ENCODE results near the gene CNGA4.

The CNGA4 gene

GRCh38 chr11:6263662-6264061 is 24.8 kb downstream of the CNGA4 start:
- Histone ChIP-seq H2AFZ (ENCODE audit: low read length) (no peak overlapping the region), H3K4me1 (ENCODE audit: low read length) (no peaks in the 10 kb centered on the region), H3K27ac (ENCODE audit: low read length) (no peak overlapping the region), H3K27me3 (replicated peaks; ENCODE audit: insufficient read depth, low read length) (no peaks in the 10 kb centered on the region; the same call in 1 of the 2 replicates), H3K4me3 (ENCODE audit: low read length) (no peak overlapping the region), H3K79me2 (ENCODE audit: low read length) (no peaks in the 10 kb centered on the region), H3K9me2 (replicated peaks; ENCODE audit: insufficient read depth, low read length) (no peaks in the 10 kb centered on the region), H3K9me3 (replicated peaks; ENCODE audit: insufficient read depth, low read length) (no peaks in the 10 kb centered on the region), H4K20me1 (ENCODE audit: insufficient read depth, low read length) (no peaks in the 10 kb centered on the region), H3K36me3 (replicated peaks; ENCODE audit: insufficient read depth, low read length) (no peaks in the 10 kb centered on the region), H3K4me2 (ENCODE audit: low read depth, low read length) (no peak overlapping the region), H3F3A (ENCODE audit: insufficient read depth, low read length) (no peaks in the 10 kb centered on the region), H3K9ac (ENCODE audit: low read length) (no peak overlapping the region)
- DNase-seq: no peak
- TF ChIP-seq EZH2 (optimal IDR thresholded peaks at IDR 0.05; ENCODE audit: low read depth, low read length) (no peak), EZH2phosphoT487 (IDR thresholded peaks at IDR 0.05; ENCODE audit: low read length) (no peak), CTCF (IDR thresholded peaks at IDR 0.05; ENCODE audit: low read length) (no peak)

GRCh38 chr11:6268820-6269219 is 29.9 kb downstream of the CNGA4 start:
- TF ChIP-seq EZH2 (optimal IDR thresholded peaks at IDR 0.05; ENCODE audit: low read depth, low read length): no peak
- TF ChIP-seq EZH2phosphoT487 (IDR thresholded peaks at IDR 0.05; ENCODE audit: low read length): no peak
- no peak for TF ChIP-seq CTCF (IDR thresholded peaks at IDR 0.05; ENCODE audit: low read length)
- H3K9ac ChIP-seq (ENCODE audit: low read length): no peak overlapping the region
- H3K27me3 ChIP-seq (replicated peaks; ENCODE audit: insufficient read depth, low read length): no peaks in the 10 kb centered on the region
- no peaks in the 10 kb centered on the region for H3F3A ChIP-seq (ENCODE audit: insufficient read depth, low read length)
- no peak overlapping the region for H3K27ac ChIP-seq (ENCODE audit: low read length)
- no peak overlapping the region for H2AFZ ChIP-seq (ENCODE audit: low read length)
- no peaks in the 10 kb centered on the region for H3K4me1 ChIP-seq (ENCODE audit: low read length)
- no peaks in the 10 kb centered on the region for H3K9me3 ChIP-seq (replicated peaks; ENCODE audit: insufficient read depth, low read length)
- no peaks in the 10 kb centered on the region for H4K20me1 ChIP-seq (ENCODE audit: insufficient read depth, low read length)
- no peaks in the 10 kb centered on the region for H3K79me2 ChIP-seq (ENCODE audit: low read length)
- no peak overlapping the region for H3K4me2 ChIP-seq (ENCODE audit: low read depth, low read length)
- H3K4me3 ChIP-seq (ENCODE audit: low read length): no peak overlapping the region
- no peak for DNase-seq
- no peaks in the 10 kb centered on the region for H3K36me3 ChIP-seq (replicated peaks; ENCODE audit: insufficient read depth, low read length)
- no peaks in the 10 kb centered on the region for H3K9me2 ChIP-seq (replicated peaks; ENCODE audit: insufficient read depth, low read length)

GRCh38 chr11:6269994-6270393 is 31.1 kb downstream of the CNGA4 start:
- TF ChIP-seq CTCF (IDR thresholded peaks at IDR 0.05; ENCODE audit: low read length): no peak
- TF ChIP-seq EZH2 (optimal IDR thresholded peaks at IDR 0.05; ENCODE audit: low read depth, low read length): no peak
- no peak for TF ChIP-seq EZH2phosphoT487 (IDR thresholded peaks at IDR 0.05; ENCODE audit: low read length)
- no peak for DNase-seq
- no peaks in the 10 kb centered on the region for H3K9me3 ChIP-seq (replicated peaks; ENCODE audit: insufficient read depth, low read length)
- H3K27me3 ChIP-seq (replicated peaks; ENCODE audit: insufficient read depth, low read length): no peaks in the 10 kb centered on the region
- no peak overlapping the region for H3K27ac ChIP-seq (ENCODE audit: low read length)
- no peak overlapping the region for H3K4me2 ChIP-seq (ENCODE audit: low read depth, low read length)
- no peaks in the 10 kb centered on the region for H3K79me2 ChIP-seq (ENCODE audit: low read length)
- no peaks in the 10 kb centered on the region for H3F3A ChIP-seq (ENCODE audit: insufficient read depth, low read length)
- H3K4me1 ChIP-seq (ENCODE audit: low read length): no peaks in the 10 kb centered on the region
- no peaks in the 10 kb centered on the region for H3K36me3 ChIP-seq (replicated peaks; ENCODE audit: insufficient read depth, low read length)
- H3K4me3 ChIP-seq (ENCODE audit: low read length): no peak overlapping the region
- no peak overlapping the region for H3K9ac ChIP-seq (ENCODE audit: low read length)
- H3K9me2 ChIP-seq (replicated peaks; ENCODE audit: insufficient read depth, low read length): no peaks in the 10 kb centered on the region
- H2AFZ ChIP-seq (ENCODE audit: low read length): no peak overlapping the region
- H4K20me1 ChIP-seq (ENCODE audit: insufficient read depth, low read length): no peaks in the 10 kb centered on the region
